Activated naive CD8-positive, alpha-beta T cell (primary cell): ENCODE results near the gene NBEA.
"Not testable (repeated sequence)": the region's sequence is repeated elsewhere in the genome, so short reads cannot be mapped to it uniquely, and the experiment has no call there.

Source experiments
- H3K27ac Mint-ChIP-seq: one replicate; pipeline ENCODE4 v1.8.0; 2021; ENCODE audit warnings: mixed read lengths
- H3K27me3 Mint-ChIP-seq: one replicate; pipeline ENCODE4 v1.8.0; 2021; ENCODE audit warnings: mixed read lengths
- H3K36me3 Mint-ChIP-seq: one replicate; pipeline ENCODE4 v1.8.0; 2021; ENCODE audit warnings: mixed read lengths
- H3K4me1 Mint-ChIP-seq: one replicate; pipeline ENCODE4 v1.8.0; 2021; ENCODE audit warnings: low read depth, mixed read lengths
- H3K4me3 Mint-ChIP-seq: one replicate; pipeline ENCODE4 v1.8.0; 2021; ENCODE audit warnings: mild to moderate bottlenecking, mixed read lengths
- H3K9me3 Mint-ChIP-seq: one replicate; pipeline ENCODE4 v1.8.0; 2021; ENCODE audit warnings: low read depth, mixed read lengths

Gene NBEA

DNA sequence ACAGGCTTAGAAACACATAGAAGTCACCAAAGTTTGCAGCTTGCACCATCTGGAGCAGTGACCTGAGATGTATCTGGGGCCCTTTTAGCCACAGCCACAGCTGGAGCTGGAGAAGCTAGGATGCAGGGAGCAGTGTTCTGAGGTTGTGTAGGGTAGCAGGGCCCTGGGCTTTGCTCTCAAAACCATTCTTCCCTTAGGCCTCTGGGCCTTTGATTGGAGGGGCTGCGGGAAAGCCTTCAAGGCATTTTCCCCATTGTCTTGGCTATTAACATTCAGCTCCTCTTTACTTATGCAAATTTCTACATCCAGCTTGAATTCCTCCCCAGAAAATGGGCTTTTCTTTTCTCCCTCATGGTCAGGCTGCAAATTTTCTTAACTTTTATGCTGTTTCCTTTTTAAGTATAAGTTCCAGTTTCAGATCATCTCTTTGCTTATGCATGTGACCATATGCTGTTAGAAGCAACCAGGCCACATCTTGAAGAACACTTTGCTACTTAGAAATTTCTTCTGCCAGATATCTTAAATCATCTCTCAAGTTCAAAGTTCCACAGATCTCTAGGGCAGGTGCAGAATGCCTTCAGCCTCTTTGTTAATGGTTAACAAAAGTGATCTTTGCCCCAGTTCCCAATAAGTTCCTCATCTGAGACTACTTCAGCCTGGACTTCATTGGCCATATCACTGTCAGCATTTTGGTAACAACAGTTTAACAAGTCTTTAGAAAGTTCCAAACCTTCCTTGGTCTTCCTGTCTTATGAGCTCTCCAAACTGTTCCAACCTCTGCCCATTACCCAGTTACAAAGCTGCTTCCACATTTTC is 48.5 kb downstream of the NBEA start:
- peaks cover 36% of the 10 kb centered on the region for H3K9me3 Mint-ChIP-seq
- no peaks in the 10 kb centered on the region for H3K4me1 Mint-ChIP-seq
- H3K27ac Mint-ChIP-seq = no peak overlapping the region
- H3K36me3 Mint-ChIP-seq = peaks cover 24% of the 10 kb centered on the region
- no peaks in the 10 kb centered on the region for H3K27me3 Mint-ChIP-seq
- H3K4me3 Mint-ChIP-seq = no peak overlapping the region

DNA sequence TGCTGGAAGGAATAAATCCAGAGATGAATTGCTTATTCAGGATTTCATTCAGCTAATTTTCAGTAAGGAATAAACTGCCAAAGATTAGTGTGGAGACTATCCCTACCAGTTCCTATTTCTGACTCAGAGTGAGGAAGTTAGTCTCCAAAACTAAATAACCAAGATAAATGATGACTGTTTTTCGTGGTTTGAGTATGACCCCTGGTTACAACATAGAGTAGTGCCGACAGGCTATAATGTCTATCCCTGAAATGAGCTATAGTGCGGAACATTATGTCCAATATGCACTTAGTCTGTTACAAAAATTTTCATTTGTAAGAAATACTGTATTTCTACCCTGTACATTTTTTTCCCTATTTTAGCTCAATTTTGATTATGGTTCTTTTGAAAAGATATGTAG is 51.4 kb downstream of the NBEA start:
- Mint-ChIP-seq H3K4me1 (no peaks in the 10 kb centered on the region), H3K9me3 (peaks cover 29% of the 10 kb centered on the region)

DNA sequence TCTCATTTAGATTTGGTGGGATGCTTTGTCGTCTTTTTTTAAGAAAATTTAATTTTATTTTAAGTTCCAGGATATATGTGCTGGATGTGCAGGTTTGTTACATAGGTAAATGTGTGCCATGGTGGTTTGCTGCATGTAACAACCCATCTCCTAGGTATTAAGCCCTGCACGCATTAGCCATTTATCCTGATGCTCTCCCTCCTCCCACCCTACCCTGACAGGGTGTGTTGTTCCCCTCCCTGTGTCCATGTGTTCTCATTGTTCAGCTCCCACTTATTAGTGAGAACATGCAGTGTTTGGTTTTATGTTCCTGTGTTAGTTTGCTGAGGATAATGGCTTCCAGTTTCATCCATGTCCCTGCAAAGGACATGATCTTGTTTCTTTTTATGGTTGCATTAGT is 61.7 kb downstream of the NBEA start:
- H3K36me3 Mint-ChIP-seq, H3K4me1 Mint-ChIP-seq, H3K27ac Mint-ChIP-seq, H3K4me3 Mint-ChIP-seq, H3K27me3 Mint-ChIP-seq: not testable (repeated sequence)
- peaks cover 12% of the 10 kb centered on the region for H3K9me3 Mint-ChIP-seq

More for the DNA sequence above, 51.4 kb downstream of the NBEA start:
- Mint-ChIP-seq H3K4me3 (no peak overlapping the region), H3K27me3 (no peaks in the 10 kb centered on the region), H3K27ac (no peak overlapping the region), H3K36me3 (peaks cover 19% of the 10 kb centered on the region)

DNA sequence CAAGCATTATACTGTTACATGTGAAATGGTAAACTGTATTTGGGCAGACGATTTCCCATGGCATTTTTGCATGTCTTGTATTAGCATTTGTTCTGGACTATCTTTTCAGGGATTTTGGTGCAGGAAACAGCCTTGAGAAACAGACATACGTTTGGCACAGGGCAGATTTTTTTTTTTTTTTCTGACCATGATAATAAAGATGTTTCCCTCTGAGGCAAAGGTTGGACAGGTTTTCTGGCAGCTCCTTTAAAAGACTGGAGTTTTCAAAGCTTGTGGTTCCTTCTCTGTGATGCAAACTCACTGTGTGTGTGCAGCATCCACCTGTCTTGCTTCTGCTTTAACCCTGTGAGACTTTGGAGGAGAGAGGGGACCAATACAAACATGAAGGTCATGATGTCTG is 63.0 kb downstream of the NBEA start:
- Mint-ChIP-seq H3K9me3 (peaks cover 10% of the 10 kb centered on the region), H3K27ac (no peak overlapping the region), H3K4me1 (peaks cover 5% of the 10 kb centered on the region), H3K27me3 (no peaks in the 10 kb centered on the region), H3K36me3 (peaks cover 8% of the 10 kb centered on the region), H3K4me3 (no peak overlapping the region)

DNA sequence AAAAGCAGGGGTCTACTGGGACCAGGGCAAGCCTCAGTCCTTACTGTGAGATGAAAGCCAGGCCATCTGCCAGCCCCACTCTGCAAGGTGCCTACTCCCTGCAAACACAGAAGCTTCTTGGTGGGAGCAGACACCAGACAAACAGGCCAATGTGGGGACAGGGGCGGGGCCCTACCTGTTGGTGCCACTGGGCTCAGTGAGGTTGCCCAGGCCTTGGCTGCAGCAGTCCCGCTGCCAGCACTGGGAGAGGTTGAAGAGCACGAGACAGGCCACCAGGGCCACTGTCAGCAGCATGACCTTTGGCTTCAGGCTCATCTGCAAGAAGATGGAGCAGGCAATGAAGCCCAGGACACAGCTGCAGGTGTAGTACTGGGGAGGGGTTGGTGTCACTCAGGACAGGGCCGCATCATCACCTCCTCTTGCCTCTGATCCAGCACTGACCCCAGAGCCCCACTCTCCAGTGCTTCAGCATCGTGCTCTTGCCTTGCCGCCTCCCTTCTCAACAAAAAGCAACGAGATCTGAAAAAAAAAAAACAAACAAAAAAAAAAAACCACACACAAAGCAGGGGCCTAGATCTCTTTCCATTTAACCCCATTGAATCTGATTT is 72.6 kb downstream of the NBEA start:
- H3K36me3 Mint-ChIP-seq = peaks cover 3% of the 10 kb centered on the region
- peaks cover 9% of the 10 kb centered on the region for H3K4me1 Mint-ChIP-seq
- no peaks in the 10 kb centered on the region for H3K9me3 Mint-ChIP-seq
- no peak overlapping the region for H3K4me3 Mint-ChIP-seq
- H3K27me3 Mint-ChIP-seq = no peaks in the 10 kb centered on the region
- H3K27ac Mint-ChIP-seq = no peak overlapping the region

DNA sequence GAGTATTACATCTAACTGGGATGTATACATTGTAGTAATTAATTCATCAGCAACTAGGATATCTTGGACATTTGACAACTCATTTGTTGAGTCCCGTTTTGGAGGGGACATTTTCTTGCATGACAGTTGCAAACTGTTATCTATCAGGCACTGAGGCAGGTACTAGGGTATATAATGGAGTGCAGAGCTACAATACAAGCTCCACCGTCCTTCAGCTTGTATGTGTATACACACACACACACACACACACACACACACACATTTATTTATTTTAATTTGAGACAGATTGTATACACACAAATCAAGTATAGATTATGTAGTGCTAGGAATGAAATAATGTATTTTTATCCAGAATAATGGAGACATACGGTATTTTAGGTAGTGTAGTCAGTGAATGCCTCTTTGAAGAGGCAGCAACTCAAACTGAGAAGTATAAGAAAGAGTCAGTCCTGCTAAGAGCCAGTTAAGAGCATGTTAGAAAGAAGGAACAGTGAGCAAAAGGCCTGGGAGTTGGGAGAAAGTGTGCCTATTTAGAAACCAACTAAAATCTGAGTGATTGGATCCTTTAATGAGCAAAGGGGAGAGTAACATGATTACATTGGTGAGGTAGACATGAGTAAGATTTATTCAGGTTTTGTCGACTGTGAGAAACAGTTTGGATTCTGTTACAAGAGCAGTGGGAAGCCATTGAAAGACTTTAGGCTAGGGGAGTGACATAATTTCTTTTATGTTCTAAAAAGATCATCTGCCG is 74.5 kb downstream of the NBEA start:
- Mint-ChIP-seq H3K27ac (no peak overlapping the region), H3K27me3 (no peaks in the 10 kb centered on the region), H3K4me1 (peaks cover 7% of the 10 kb centered on the region), H3K36me3 (peaks cover 2% of the 10 kb centered on the region), H3K4me3 (no peak overlapping the region), H3K9me3 (peaks cover 2% of the 10 kb centered on the region)

DNA sequence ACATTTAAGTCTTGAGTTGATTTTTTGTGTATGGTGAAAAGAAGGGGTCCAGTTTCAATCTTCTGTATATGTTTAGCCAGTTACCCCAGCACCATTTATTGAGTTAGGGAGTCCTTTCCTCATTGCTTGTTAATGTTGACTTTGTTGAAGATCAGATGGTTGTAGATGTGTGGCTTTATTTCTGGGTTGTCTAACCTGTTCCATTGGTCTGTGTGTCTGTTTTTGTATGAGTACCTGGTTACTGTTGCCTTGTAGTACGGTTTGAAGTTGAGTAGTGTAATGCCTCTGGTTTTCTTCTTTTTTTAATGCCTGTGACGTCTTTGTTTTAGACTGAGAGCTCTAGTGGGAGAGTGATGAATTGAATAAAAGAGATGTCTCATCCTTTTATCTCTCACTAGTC is 83.2 kb downstream of the NBEA start:
- no peak overlapping the region for H3K4me3 Mint-ChIP-seq

DNA sequence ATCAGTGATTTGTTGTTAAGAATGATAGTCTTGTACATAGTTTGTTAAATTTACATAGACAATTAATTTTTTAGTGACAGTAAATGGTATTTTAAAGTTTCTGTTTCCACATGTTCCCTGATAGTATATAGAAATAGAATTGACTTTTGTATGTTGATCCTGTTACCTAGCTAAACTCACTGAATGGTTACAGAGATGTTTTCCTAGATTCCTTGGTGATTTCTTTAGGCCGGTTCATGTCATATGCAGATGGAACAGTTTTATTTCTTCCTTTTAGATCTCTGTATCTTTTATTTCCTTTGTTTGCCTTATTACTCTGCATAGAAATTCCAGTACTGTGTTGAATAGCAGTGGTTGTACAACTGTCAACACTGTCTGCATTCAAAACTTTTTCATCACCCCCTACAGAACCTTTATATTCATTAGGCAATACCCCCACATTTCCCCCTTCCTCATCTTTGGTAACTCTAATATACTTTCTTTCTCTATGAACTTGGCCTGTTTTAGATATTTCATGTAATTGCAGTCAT is 86.3 kb downstream of the NBEA start:
- peaks cover 38% of the 10 kb centered on the region for H3K36me3 Mint-ChIP-seq
- no peak overlapping the region for H3K4me3 Mint-ChIP-seq
- H3K27ac Mint-ChIP-seq = no peak overlapping the region
- no peaks in the 10 kb centered on the region for H3K27me3 Mint-ChIP-seq
- H3K9me3 Mint-ChIP-seq = peaks cover 17% of the 10 kb centered on the region
- no peaks in the 10 kb centered on the region for H3K4me1 Mint-ChIP-seq

More for the DNA sequence above, 83.2 kb downstream of the NBEA start:
- H3K4me1 Mint-ChIP-seq = no peaks in the 10 kb centered on the region
- H3K27me3 Mint-ChIP-seq = no peaks in the 10 kb centered on the region
- H3K9me3 Mint-ChIP-seq = peaks cover 9% of the 10 kb centered on the region
- H3K27ac Mint-ChIP-seq = no peak overlapping the region
- peaks cover 29% of the 10 kb centered on the region for H3K36me3 Mint-ChIP-seq

DNA sequence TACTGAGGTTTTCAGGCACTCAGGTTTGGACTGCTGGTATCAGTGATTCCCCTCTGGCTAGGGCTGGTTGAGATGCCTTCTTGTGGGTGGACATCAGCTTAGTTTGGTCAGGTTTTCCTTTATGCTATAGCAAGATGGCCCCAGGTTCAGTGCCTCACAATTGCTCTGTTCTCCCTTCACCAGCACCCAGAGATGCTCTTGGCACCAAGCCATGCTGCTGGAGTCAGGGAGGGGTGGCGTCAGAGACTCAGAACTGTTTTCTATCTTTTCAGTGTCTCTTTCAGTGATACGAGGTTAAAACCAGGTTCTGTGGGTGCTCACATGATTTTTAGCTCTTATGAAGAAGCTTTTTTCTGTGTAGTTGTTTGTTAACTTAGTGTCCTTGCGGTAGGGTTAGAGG is 96.9 kb downstream of the NBEA start:
- Mint-ChIP-seq H3K4me1 (no peaks in the 10 kb centered on the region), H3K36me3 (peaks cover 13% of the 10 kb centered on the region), H3K27ac (no peak overlapping the region), H3K9me3 (peaks cover 15% of the 10 kb centered on the region), H3K4me3 (no peak overlapping the region), H3K27me3 (no peaks in the 10 kb centered on the region)

DNA sequence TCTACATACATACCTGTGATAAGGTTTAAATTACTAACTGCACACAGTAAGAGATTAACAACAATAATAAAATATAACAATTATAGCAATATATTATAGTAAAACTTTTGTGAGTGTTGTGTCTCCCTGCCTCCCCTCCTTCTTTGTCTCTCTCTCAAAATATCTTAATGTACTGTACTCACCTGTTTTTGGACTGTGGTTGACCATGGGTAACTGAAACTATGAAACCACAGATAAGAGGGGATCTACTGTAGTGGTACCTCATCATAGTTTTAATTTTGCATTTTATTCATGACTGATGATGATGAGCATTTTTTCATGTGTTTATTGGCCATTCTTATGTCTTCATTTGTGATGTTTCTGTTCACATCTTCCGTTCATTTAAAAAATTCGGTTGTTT is 104.5 kb downstream of the NBEA start:
- H3K9me3 Mint-ChIP-seq = no peaks in the 10 kb centered on the region
- no peaks in the 10 kb centered on the region for H3K4me1 Mint-ChIP-seq

DNA sequence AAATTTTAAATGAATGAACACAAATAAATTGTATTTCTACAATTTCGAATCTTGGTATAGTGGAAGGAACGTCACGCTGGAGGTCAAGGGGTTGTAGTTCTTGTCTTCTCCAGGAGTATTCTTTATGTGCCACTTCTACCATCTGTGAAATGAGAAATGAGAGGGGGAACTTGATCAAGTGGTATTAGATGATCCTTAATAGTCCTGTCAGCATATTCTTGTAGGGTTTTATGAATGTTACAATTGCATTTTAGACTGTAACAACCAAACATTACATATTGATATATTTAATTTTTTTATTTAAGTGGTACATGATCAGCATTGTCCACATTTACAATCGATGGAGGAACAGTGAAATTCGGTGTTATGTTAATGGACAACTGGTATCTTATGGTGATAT is 113.6 kb downstream of the NBEA start:
- H3K9me3 Mint-ChIP-seq = no peaks in the 10 kb centered on the region
- no peak overlapping the region for H3K27ac Mint-ChIP-seq
- H3K4me1 Mint-ChIP-seq = no peaks in the 10 kb centered on the region
- no peak overlapping the region for H3K4me3 Mint-ChIP-seq
- H3K27me3 Mint-ChIP-seq = no peaks in the 10 kb centered on the region
- peaks cover 6% of the 10 kb centered on the region for H3K36me3 Mint-ChIP-seq

More for the DNA sequence above, 104.5 kb downstream of the NBEA start:
- Mint-ChIP-seq H3K4me3 (no peak overlapping the region), H3K27ac (no peak overlapping the region), H3K27me3 (no peaks in the 10 kb centered on the region), H3K36me3 (peaks cover 17% of the 10 kb centered on the region)

DNA sequence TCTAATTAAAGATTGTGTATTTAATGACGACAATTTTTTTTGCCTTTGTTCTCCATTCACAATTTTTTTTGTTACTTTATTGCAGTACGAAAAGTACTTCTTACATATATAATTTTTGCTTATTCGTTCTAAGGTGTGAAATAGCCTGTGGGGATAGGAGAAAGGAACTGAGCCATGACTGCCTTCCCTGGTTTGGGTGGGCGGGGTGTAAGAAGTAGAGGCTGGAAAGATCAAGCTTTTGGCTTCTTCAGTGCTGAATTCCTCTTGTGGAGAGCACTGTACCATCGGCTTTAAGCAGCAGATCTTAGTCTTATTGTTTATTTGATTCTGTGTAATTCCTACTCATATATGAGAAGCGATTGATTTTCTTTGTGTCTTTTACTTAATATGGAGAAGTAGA is 115.8 kb downstream of the NBEA start:
- no peak overlapping the region for H3K27ac Mint-ChIP-seq
- H3K4me1 Mint-ChIP-seq = no peaks in the 10 kb centered on the region
- no peaks in the 10 kb centered on the region for H3K9me3 Mint-ChIP-seq
- peaks cover 6% of the 10 kb centered on the region for H3K36me3 Mint-ChIP-seq
- H3K27me3 Mint-ChIP-seq = no peaks in the 10 kb centered on the region
- no peak overlapping the region for H3K4me3 Mint-ChIP-seq

DNA sequence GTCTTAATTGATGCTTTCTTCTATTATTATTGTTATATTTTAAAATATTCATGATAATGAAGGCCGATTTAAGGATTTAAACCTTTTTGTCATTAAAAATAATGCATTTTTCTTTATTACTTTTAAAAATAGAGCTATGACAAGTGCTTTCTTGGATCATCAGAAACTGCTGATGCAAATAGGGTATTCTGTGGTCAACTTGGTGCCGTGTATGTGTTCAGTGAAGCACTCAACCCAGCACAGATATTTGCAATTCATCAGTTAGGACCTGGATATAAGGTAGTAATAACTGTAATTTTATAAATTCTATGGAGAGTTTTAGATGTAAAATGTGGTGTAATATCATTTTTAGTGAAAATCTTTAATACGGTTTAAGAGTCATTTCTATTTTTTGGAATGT is 116.5 kb downstream of the NBEA start:
- not testable (repeated sequence) for H3K27me3 Mint-ChIP-seq, H3K4me1 Mint-ChIP-seq, H3K36me3 Mint-ChIP-seq, H3K9me3 Mint-ChIP-seq, H3K4me3 Mint-ChIP-seq, H3K27ac Mint-ChIP-seq

DNA sequence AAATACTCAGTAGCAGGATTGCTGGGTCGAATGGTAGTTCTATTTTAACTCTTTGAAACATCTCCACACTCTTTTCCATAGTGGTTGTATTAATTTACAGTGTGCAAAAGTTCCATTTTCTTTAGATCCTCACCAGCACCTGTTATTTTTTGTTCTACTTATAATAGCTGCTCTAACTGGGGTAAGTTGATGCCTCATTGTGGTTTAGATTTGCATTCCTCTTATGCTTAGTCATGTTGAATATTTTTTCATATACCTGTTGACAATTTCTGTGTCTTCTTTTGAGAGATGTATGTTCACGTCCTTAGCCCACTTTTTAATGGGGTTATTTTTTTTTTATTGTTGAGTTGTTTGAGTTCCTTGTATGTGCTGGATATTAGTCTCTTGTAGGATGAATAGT is 144.6 kb downstream of the NBEA start:
- no peaks in the 10 kb centered on the region for H3K27me3 Mint-ChIP-seq

DNA sequence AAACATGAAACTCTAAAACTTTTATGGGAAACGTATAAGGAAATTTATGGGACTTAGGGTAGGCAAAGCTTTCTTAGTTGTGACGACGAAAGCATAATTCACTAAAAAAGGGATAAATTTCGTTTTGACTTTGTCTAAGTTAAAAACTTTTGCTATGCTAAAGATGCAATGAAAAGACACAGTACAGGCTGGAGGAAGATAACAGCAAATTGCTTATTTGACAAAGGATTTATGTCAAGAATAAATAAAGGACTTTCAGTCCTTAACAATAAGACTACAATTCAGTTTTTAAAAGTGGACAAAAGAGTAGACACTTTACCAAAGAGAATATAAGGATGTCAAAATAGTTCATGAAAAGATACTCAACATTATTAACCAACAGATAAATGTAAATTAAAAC is 150.2 kb downstream of the NBEA start:
- H3K4me3 Mint-ChIP-seq = no peak overlapping the region
- H3K27ac Mint-ChIP-seq = no peak overlapping the region
- peaks cover 9% of the 10 kb centered on the region for H3K9me3 Mint-ChIP-seq
- H3K27me3 Mint-ChIP-seq = no peaks in the 10 kb centered on the region
- peaks cover 3% of the 10 kb centered on the region for H3K36me3 Mint-ChIP-seq
- H3K4me1 Mint-ChIP-seq = no peaks in the 10 kb centered on the region

More for the DNA sequence above, 144.6 kb downstream of the NBEA start:
- peaks cover 9% of the 10 kb centered on the region for H3K36me3 Mint-ChIP-seq
- H3K4me3 Mint-ChIP-seq = no peak overlapping the region
- no peak overlapping the region for H3K27ac Mint-ChIP-seq
- peaks cover 18% of the 10 kb centered on the region for H3K9me3 Mint-ChIP-seq
- H3K4me1 Mint-ChIP-seq = no peaks in the 10 kb centered on the region
